Spinal cord (tissue), 10 donors: ENCODE results near the gene CAMK1. TPM values are rescaled to one million over a fixed set of nuclear protein-coding genes. Genes with fewer than 3 reads are reported as not detected.
A peak's percentile ranks its signal among the peaks of the same experiment; 100 is the strongest.

Experiments
- DNase-seq, 6 donors: peaks; one replicate each; pipeline versions ENCODE4 v3.0.0 to v3.0.0-alpha.2; 2013 to 2015; ENCODE audit warnings: low spot score in 6 of 6, low read depth in 4 of 6
- H3K27ac ChIP-seq: one replicate; pipeline ENCODE4 v1.5.1; 2013; ENCODE audit warnings: low read depth, low read length, control low read depth
- H3K27me3 ChIP-seq: one replicate; pipeline ENCODE4 v1.6.1; 2013; ENCODE audit warnings: low read length; ENCODE audit not compliant: control insufficient read depth, insufficient read depth
- H3K36me3 ChIP-seq: one replicate; pipeline ENCODE4 v1.6.1; 2013; ENCODE audit warnings: low read length; ENCODE audit not compliant: control insufficient read depth, insufficient read depth
- H3K4me1 ChIP-seq: one replicate; pipeline ENCODE4 v1.6.1; 2013; ENCODE audit warnings: low read length; ENCODE audit not compliant: control insufficient read depth, insufficient read depth
- H3K4me3 ChIP-seq: one replicate; pipeline ENCODE4 v1.5.1; 2013; ENCODE audit warnings: low read depth, low read length, control low read depth
- H3K9me3 ChIP-seq: one replicate; pipeline ENCODE4 v1.6.1; 2013; ENCODE audit warnings: low read length; ENCODE audit not compliant: control insufficient read depth, insufficient read depth
- WGBS: methylation state at CpG from one replicate; pipeline ENCODE4 v1.1.5; 2013; ENCODE audit warnings: missing lambda C conversion rate; ENCODE audit not compliant: insufficient coverage; 5-methylcytosine and 5-hydroxymethylcytosine counted together
- polyA plus RNA-seq, 2 donors: library from polyadenylated mRNA; unstranded; fragments of 120-200 nt; gene quantifications; one replicate each; pipeline ENCODE4 v1.2.1, GENCODE V29; 2013; ENCODE audit not compliant: insufficient read length in 2 of 2
- total RNA-seq, 2 donors: library from RNA; depleted of rRNA in 1 of 2; stranded (reverse); fragments of 120-200 nt in 1 of 2; fragments of >200 nt in 1 of 2; gene quantifications; one replicate each; pipeline versions ENCODE4 v1.2.3 to v1.2.4, GENCODE V29; 2013 to 2014
- donor health status: healthy.

The CAMK1 gene
- total and polyA plus RNA-seq, 4 donors: 36.3 to 64.4 (median 43.2) TPM

GRCh38 chr3:9747267-9747666 is 22.5 kb downstream of the CAMK1 start:
- Histone ChIP-seq H3K27ac (no peak overlapping the region), H3K9me3 (no peaks in the 10 kb centered on the region), H3K4me3 (no peak overlapping the region), H3K27me3 (no peaks in the 10 kb centered on the region), H3K4me1 (peaks cover 28% of the 10 kb centered on the region), H3K36me3 (peaks cover 71% of the 10 kb centered on the region)
- no peak for DNase-seq
- 92% methylated on average over 5 of the region's 8 CpGs for WGBS

GRCh38 chr3:9746330-9746729 is 23.4 kb downstream of the CAMK1 start:
- Histone ChIP-seq H3K27ac (no peak overlapping the region), H3K4me3 (no peak overlapping the region), H3K9me3 (no peaks in the 10 kb centered on the region), H3K4me1 (peaks cover 23% of the 10 kb centered on the region), H3K27me3 (no peaks in the 10 kb centered on the region), H3K36me3 (peaks cover 72% of the 10 kb centered on the region)
- WGBS: 97% methylated on average over 5 of the region's 5 CpGs
- DNase-seq: no peak

DNA sequence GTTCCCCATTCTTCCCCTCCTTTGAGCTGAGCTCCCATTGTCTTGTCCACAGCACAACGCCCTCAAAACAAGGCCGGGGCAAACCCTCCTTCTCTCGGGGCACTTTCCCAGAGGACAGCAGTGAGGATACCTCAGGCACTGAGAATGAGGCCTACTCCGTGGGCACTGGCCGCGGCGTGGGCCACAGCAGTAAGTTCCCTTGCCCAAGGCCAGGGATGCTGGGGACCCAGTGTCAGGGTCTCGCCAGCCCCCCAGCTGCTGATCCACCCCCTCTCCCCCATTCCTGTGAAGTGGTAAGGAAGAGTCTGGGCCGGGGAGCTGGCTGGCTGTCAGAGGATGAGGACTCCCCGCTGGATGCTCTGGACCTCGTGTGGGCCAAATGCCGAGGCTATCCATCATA is 24.2 kb downstream of the CAMK1 start:
- WGBS: 94% methylated on average over 7 of the region's 12 CpGs
- Histone ChIP-seq H3K27ac (no peak overlapping the region), H3K9me3 (no peaks in the 10 kb centered on the region), H3K4me1 (peaks cover 17% of the 10 kb centered on the region), H3K27me3 (no peaks in the 10 kb centered on the region), H3K4me3 (no peak overlapping the region), H3K36me3 (peaks cover 80% of the 10 kb centered on the region)
- no peak for DNase-seq

DNA sequence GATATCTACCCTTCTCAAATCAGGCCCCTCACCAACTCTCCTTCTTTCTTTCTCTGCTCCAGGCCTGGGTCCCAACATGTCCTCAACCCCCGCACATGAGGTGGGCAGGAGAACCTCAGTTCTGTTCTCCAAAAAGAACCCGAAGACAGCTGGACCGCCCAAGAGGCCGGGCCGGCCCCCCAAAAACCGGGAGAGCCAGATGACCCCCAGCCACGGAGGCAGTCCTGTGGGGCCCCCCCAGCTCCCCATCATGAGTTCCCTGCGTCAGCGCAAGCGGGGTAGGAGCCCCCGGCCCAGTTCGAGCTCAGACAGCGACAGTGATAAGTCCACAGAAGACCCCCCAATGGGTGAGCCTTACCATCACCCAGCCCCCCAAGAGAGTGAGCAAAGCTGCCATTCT is 25.6 kb downstream of the CAMK1 start:
- peaks cover 90% of the 10 kb centered on the region for H3K36me3 ChIP-seq
- H3K9me3 ChIP-seq: no peaks in the 10 kb centered on the region
- H3K4me3 ChIP-seq: no peak overlapping the region
- no peak for DNase-seq
- peaks cover 8% of the 10 kb centered on the region for H3K4me1 ChIP-seq
- no peaks in the 10 kb centered on the region for H3K27me3 ChIP-seq
- no peak overlapping the region for H3K27ac ChIP-seq
- WGBS: over 99% methylated on average over 11 of the region's 13 CpGs

DNA sequence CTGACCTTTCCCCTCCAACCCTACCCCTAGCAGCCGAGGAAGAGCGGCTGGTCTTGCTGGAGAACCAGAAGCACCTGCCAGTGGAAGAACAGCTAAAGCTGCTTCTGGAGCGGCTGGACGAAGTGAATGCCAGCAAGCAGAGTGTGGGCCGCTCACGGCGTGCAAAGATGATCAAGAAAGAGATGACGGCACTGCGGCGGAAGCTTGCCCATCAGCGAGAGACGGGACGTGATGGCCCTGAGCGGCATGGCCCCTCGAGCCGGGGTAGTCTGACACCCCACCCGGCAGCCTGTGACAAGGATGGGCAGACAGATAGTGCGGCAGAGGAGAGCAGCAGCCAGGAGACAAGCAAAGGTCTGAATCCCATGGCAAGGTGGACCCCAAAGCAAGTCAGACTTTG is 26.2 kb downstream of the CAMK1 start:
- Histone ChIP-seq H3K27ac (no peak overlapping the region), H3K4me3 (no peak overlapping the region), H3K4me1 (peaks cover 2% of the 10 kb centered on the region), H3K36me3 (peaks cover 89% of the 10 kb centered on the region), H3K9me3 (no peaks in the 10 kb centered on the region), H3K27me3 (no peaks in the 10 kb centered on the region)
- WGBS: 98% methylated on average over 18 of the region's 18 CpGs
- DNase-seq: no peak

GRCh38 chr3:9742560-9742959 is 27.2 kb downstream of the CAMK1 start:
- no peaks in the 10 kb centered on the region for H3K9me3 ChIP-seq
- H3K36me3 ChIP-seq: peaks cover 86% of the 10 kb centered on the region
- no peaks in the 10 kb centered on the region for H3K27me3 ChIP-seq
- H3K4me1 ChIP-seq: no peaks in the 10 kb centered on the region
- H3K4me3 ChIP-seq: no peak overlapping the region
- WGBS: no CpG with 5 or more reads among the region's 1 CpG
- H3K27ac ChIP-seq: no peak overlapping the region
- DNase-seq: no peak

GRCh38 chr3:9739181-9739580 is 30.6 kb downstream of the CAMK1 start:
- Histone ChIP-seq H3K36me3 (peaks cover 84% of the 10 kb centered on the region), H3K4me1 (no peaks in the 10 kb centered on the region), H3K4me3 (no peak overlapping the region), H3K27me3 (no peaks in the 10 kb centered on the region), H3K27ac (no peak overlapping the region), H3K9me3 (no peaks in the 10 kb centered on the region)
- WGBS: 97% methylated on average over 15 of the region's 15 CpGs
- no peak for DNase-seq

- peaks cover 13% of the 10 kb centered on the region for H3K4me1 ChIP-seq
- WGBS: 100% methylated on average over 1 of the region's 2 CpGs
- H3K27ac ChIP-seq: no peak overlapping the region
- H3K4me3 ChIP-seq: no peak overlapping the region
- no peak for DNase-seq
- H3K36me3 ChIP-seq: peaks cover 64% of the 10 kb centered on the region
- H3K27me3 ChIP-seq: no peaks in the 10 kb centered on the region
- no peaks in the 10 kb centered on the region for H3K9me3 ChIP-seq
These were observed 32.9 kb downstream of the CAMK1 start for GRCh38 chr3:9736831-9737230.

DNA sequence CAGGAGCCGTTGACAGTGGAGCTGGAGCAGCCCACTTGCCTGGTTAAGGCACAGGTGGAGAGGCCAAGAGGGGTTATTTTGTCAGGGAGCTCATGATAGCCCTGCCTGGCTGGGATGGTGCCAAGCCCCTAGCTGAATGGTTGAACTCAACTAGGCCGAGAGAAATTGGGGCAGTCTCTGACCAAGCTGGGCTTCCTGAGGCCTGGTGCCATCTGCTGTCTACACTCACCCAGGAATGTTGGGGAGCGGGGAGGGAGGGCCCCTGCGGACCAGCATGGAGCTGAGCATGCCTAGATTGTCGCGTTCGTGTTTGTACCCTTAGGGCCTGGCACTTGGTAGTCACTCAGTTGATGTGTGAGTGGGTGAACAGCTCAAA is 37.0 kb downstream of the CAMK1 start:
- WGBS: 50% methylated on average over 5 of the region's 7 CpGs
- DNase-seq: no peak
- no peak overlapping the region for H3K27ac ChIP-seq

DNA sequence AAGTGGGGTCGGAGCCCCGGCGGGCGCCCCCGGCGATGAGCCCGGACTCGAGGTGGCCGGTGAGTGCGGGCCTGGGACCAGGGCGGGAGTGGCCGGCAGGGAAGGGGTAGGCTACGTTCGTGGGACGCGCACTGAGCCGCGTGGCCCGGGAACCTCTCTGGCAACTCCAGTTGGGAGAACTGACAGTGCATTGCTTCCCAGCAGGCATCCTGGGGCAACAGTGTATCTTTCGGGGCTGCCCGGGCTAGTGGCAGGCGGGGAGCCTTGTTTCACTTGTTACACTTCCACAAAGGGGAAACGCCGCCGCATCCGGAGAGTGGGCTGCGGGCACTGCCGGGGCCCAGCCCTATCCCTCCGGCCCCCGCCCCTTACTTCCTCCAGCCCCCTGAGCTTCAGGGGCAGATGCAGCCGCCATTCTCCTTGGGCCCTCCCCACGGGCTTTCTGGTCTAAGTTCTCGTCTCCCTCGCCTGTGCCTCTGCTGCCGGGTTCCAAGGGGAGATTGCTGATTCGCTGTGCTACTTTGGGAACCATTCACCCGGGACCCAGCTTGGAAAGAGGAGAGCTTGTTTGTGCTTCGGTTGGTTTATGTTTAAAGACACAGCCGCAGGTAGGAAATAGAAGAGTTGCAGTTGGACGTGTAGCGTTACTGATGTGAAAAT is 37.5 kb downstream of the CAMK1 start:
- no peak for DNase-seq
- H3K27me3 ChIP-seq: no peaks in the 10 kb centered on the region
- peaks cover 18% of the 10 kb centered on the region for H3K4me1 ChIP-seq
- no peaks in the 10 kb centered on the region for H3K9me3 ChIP-seq
- 4% methylated on average over 40 of the region's 41 CpGs for WGBS
- peak overlapping the region; percentile 76 for H3K4me3 ChIP-seq
- H3K27ac ChIP-seq: peak overlapping the region; percentile 95
- peaks cover 27% of the 10 kb centered on the region for H3K36me3 ChIP-seq

More for the DNA sequence above, 37.0 kb downstream of the CAMK1 start:
- Histone ChIP-seq H3K27me3 (no peaks in the 10 kb centered on the region), H3K4me1 (peaks cover 18% of the 10 kb centered on the region), H3K9me3 (no peaks in the 10 kb centered on the region), H3K36me3 (peaks cover 31% of the 10 kb centered on the region), H3K4me3 (peak overlapping the region; percentile 76)
